GM21515 (cell line): ENCODE data around the gene PGF.
"Not testable (repeated sequence)": the region's sequence is repeated elsewhere in the genome, so short reads cannot be mapped to it uniquely, and the experiment has no call there.

ENCODE experiments used
- ATAC-seq: cut with Tn5 transposase; IDR thresholded peaks from one replicate; pipeline ENCODE4 v1.9.1; 2021; ENCODE audit not compliant: unreplicated experiment

The PGF gene

DNA sequence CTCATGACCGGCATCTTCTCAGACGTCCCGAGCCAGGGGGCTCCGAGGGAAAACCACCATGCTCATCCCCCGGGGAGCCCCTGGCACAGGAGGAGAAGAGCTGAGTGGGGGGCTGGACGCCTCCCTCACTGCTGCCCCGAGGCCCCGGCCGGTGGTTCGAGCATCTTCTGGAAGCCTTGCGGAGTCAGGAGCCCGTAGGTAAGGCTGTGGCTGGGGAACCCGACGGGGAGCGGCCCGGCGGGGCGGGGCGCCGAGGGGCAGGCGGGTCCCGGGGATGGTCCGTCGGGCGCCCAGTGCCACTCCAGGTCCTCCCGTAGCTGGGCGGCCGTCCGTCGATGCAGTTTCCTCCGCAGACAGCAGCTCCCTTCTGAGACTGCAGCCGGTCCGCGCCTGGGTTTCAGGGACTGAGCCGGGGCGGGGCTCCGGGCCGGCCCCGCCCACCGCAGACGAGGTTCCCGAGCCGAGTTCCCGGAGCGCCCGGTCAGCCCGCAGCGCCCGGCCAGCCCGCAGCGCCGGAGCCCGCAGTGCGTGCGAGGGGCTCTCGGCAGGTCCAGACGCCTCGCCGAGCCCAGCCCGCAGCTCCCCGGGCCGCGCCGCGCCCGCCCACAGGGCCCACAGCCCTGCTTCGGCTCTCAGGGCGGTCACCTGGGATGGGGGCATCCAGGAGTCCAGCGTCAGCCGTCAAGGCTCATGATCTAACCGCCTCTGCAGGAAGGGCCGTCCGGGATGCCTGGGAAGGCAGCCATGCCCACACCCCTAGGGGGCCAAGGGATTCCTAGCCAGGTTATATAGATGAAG is at the start of gene PGF:
Gene PGF (minus strand): TSS at position 369 of the 798 bp plus-strand sequence. CDS start 355 bp downstream, at position 14.
- no peak for ATAC-seq

DNA sequence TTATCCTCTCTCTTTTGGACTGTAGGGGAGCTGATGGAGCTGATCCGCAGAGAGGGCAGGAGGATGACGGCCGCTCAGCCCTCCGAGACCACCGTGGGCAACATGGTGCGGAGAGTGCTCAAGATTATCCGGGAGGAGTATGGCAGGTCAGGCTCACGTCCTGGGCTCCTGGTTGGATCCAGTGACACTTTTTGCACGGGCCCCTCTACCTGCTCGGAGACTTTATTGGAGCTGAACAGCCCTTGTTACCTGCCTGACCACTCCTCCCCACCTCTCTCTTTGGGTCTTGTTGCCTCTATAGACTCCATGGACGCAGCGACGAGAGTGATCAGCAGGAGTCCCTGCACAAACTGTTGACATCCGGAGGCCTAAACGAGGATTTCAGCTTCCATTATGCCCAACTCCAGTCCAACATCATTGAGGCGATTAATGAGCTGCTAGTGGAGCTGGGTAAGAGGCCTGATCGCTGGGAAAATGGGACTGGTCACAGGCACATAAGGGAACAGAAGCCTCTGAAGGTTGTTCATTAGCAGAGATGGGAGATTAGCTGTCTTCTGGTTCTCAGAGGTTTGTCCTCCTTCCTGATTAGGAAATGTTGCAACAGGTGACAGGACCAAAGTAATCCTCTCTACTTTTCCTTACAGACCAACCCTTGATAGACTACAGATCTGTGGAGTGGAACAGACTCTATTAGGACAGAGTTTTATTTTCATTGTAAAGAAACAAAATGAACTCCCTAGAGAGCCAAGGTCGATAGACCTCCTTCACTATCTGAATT is 48.0 kb upstream of the PGF start:
- no peak for ATAC-seq

DNA sequence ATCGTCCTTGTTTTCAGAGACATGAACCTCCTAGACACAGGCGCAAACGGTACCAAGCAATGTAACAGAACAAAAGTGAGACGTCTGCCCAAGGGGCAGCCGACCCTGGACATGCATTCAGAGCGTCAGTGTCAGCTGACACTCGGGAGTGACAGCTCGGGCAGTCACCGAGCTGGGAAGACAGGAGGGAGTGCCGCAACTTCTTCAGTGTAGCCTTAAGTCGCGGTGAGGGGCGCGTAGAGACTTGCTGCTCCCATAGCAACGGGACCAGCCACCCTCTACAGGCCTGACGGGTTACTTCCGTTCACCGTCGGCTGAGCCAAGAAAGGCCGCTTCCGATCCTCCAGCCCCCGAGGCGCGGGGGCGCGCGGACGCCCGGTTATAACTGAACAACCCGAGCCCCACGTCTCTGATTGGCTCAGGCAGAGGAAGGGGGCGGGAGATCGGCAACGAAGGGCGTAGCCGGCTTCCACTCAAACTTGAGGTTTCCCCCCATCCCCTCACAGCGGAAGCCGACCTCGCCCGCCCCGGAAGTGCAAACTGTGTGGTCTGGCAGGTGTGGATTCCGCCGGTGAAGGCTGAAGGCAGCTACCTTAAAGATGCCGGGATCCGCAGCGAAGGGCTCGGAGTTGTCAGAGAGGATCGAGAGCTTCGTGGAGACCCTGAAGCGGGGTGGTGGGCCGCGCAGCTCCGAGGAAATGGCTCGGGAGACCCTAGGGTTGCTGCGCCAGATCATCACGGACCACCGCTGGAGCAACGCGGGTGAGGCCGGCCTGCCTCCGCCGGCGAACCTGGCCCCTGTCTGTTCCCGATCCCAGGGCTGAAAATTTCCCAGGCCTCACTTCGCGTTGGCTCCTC is 47.2 kb upstream of the PGF start, which contains the start of gene EIF2B2:
Gene EIF2B2 (plus strand): TSS at position 530 of the 858 bp plus-strand sequence. CDS start 70 bp downstream, at position 600.
- ATAC-seq: peak; percentile 96

DNA sequence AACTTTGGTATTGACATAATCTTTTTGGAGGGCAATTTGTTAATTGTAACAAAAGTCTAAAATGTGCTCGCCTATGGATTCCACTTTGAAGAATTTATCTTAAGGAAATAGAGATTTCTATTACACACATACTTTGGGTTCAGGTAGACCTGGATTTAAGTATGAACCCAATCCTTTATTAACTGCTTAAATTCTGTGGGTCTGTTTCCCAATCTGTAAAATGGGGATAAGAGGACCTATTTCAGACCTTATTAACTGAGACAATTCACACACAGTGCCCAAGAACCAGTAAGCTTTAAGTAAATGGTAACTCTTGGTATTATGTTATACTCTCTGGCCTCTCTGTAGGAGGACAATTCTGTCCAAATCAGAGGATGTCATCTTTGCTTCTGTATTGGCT is 46.5 kb upstream of the PGF start:
- no peak for ATAC-seq

DNA sequence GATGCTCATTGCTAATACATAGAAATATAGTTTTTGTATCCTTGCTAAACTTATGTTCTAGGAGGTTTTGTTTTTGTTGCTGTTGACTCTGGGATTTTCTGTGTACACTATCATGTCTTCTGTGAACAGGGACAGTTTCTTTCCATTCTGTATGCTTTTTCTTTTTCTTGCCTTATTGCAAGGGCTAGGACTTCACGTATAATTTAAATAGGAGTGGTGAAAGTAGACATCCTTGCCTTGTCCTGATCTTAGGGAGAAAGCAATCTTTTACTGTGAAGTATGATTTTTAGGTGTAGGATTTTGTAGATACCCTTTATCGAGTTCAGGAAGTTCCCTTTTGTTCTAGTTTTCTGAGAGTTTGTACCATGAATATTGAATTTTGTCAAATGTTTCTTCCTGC is 45.9 kb upstream of the PGF start:
- no peak for ATAC-seq

DNA sequence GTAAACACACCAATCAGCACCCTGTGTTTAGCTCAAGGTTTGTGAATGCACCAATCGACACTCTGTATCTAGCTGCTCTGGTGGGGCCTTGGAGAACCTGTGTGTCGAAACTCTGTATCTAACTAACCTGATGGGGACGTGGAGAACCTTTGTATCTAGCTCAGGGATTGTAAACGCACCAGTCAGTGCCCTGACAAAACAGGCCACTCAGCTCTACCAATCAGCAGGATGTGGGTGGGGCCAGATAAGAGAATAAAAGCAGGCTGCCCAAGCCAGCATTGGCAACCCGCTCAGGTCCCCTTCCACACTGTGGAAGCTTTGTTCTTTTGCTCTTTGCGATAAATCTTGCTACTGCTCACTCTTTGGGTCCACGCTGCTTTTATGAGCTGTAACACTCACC is 40.4 kb upstream of the PGF start:
- not testable (repeated sequence) for ATAC-seq

DNA sequence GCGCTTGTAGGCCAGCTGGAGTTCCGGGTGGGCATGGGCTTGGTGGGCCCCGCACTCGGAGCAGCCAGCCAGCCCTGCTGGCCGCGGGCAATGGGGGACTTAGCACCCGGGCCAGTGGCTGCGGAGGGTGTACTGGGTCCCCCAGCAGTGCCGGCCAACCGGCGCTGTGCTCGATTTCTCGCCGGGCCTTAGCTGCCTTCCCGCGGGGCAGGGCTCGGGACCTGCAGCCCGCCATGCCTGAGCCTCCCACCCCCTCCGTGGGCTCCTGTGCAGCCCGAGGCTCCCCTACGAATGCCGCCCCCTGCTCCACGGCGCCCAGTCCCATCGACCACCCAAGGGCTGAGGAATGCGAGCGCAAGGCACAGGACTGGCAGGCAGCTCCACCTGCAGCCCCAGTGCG is 38.8 kb upstream of the PGF start:
- not testable (repeated sequence) for ATAC-seq

DNA sequence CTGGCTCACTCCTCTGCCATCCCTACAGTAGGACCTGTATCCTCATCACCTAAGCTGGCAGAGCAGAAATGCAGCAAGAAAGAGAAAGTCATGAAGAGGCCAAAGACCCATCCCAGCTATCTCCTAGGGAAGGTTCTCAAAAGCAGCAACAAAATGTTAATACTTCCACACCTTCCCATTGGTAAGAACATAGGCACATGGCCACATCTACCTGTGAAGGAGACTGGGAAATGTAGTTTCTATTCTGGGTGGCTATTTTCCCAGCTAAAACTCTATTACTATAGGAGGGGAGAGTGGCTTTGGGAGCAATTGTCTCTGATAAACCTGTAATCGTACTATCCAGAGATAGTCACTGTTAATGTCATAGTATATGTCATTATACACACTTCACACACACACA is 33.6 kb upstream of the PGF start:
- no peak for ATAC-seq

DNA sequence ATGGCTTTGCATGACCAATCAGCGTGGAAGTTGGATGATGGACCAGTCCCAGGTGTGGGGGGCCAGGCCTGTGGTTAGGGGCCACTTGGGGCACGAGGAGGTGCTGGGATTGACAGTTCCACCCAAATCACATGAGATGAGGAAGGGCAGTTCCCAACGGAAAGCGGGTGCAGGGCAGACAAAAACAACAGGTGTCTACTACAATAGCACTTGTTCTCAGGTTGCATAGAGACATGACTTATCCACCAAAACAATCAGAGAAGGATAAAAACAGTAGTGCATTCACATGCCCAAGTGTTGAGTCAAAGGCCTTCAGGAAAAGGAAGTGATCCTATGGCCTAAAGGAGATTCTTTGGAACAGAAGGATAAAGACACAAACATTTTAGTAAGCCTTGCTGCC is 32.7 kb upstream of the PGF start:
- ATAC-seq: no peak

DNA sequence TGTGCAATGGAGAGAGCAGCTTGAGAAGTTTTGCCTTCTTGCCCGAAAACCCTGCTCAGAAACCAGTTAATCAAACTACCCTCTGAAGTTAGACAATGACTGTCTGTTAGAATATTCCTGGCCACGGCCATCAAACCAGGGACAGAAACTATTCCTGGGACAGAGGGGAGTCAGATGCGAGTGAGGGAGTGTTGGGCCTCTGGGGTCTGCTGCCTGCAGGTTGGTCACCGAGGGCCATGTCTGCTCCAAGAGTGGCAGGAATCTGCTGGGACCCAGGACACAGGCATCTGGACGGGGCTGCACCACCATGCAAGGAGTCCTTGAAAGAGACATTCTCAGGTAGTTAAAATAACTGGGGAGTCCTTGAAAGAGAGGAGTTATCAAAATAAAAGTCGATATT is 30.4 kb upstream of the PGF start:
- ATAC-seq: no peak

DNA sequence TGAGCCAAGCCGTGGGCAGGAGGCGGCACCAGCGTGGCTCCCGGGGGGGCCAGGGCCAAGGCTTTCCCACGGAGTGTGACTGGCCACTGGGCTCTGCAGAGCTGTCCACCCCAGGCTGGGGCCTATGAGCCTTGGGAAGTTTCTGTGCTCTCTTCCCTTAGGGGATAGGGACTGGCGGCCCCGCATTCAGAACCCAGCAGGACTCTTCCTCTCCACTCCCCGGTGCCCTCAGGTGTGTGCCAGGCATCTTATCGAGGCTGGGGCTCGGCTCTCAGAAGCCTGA is 29.6 kb upstream of the PGF start:
- ATAC-seq: no peak

DNA sequence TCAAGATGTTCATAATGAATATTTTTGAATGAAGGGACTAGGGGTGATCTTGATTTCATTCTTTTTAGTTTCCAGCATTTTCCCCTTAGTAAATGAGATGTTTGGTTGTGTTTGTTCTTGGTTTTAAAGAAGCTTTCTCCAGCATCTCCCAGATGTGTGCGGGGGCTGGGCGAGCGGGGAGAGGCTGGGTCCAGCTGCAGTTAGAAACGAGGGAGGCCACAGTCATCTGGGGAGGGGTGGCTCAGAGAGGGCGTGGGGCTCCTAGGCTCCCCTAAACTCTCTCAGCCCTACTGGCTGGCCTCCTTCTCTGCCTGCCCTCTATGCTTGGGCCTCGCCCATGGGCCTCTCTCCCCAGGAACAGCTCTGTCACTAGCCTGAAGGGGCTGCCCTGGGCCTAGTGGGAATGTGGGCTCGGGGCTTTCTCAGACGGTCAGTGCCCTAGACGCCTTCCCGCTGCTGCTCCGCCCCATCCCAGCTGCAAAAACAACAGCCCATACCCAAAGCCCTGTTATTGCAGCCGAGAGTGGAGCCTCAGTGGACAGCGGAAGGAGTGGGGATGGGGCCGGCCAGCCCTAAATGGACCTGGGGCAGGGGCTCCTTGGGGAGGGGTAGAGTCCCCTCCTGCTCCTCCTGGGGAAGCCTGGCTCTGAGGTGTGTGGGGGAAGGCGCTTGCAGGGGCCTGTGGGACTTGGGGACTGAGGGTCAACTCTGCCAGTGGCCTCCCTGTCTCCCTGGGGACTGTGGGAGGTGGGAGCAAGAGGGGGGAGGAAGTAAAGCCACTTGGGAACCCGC is 29.0 kb upstream of the PGF start:
- no peak for ATAC-seq

DNA sequence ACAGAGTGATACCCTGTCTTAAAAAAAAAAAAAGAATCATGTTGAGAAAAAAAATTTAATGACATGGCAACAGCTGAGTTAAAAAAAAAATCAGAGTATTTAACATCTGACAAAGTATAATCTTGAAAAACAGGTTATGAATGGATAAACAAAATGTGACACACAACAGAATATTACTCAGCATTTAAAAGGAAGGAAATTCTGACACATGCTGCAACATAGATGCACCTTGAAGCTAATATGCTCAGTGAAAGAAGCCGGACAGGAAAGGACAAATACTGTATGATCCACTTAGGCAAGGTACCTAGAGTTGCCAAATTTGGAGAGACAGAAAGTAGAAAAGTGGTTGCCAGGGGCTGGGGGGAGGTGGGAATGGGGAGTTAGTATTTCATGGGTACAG is 27.9 kb upstream of the PGF start:
- ATAC-seq: no peak

DNA sequence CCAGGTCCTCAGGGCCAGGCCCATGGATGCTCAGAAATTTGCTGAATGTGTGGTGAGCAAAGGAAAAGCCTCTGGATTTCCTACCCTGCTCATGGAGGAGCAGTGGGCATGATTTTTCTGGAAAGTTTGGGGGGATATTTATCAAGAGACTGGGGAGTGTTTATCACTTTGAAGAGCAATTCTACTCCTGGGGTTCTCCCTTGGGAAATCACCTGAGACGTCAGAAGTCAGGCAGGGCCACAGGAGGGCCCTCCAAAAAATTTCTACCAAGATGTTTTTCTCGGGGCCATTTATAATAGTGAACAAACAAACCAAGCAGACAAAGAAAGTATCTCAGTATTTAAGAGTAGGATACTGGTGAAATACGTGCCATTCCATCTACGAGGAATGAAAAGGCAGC is 27.3 kb upstream of the PGF start:
- no peak for ATAC-seq

DNA sequence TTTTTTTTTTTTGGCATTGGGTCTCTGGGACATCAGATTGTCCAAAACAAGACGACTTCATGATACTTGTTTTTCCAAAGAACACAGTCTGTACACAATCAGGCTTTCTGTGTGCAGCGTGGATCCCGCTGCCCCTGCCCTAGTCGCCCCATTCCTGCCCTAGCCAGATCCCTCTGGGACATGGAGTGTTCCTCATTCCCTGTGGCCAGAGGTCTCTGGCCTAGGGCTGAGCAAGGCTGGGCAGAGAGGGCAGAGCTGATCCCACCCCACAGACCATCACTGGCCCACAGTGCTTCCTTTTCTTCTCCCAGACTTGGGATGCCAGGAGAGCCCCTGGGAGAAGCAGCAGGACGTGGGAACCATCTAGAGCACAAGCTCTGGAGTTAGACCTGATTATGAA is 26.4 kb upstream of the PGF start:
- ATAC-seq: no peak

DNA sequence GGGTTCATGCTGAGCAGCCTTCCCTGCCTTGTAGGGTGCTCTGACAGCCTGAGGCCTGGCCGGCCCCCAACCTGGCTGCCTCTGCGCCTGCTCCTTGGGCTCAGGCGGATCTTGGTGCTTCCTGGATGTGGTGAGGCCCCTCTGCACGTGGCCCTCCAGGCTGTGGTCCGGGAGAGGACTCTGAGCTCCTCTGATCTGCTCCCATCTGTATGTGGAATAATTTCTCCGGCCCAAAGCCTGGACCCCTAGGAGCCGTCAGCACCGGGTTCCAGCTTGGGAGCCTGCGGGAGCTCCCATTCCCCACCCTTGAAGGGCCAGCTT is 26.0 kb upstream of the PGF start:
- no peak for ATAC-seq

DNA sequence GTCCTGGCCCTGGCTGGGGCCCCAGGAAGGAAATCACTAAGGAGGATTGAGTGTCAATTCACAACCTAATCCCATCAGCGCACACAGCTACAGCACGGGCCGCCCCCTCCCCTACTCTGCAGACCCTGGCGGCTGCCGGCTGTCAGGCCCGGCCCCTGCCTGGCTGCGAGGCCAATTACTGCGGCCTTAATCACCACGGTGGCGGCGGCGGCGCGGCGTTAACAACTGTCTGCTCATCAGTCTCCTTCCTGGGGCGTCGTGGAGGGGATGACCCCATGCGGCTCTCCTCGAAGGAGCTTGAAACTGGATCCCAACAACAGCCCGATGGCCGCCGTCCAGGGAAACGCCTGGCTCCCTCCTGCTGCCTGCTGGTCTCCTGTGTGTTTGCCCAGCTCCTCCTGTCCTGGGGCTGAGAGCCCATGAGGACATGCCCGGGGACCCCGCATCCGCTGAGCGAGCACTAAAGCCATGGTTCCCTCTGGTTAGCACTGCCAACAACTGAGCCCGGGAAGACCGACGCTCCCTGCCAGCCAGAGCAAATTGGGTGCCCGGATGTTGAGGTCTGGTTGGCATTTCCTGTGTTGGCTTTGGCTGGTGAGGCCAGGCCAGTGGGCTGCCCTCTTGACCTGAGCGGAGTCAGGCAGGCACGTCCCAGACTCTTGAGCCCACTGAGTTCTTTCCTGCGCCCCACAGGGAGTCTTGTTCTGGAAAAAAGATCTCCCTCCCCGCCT is 25.5 kb upstream of the PGF start:
- ATAC-seq: no peak

DNA sequence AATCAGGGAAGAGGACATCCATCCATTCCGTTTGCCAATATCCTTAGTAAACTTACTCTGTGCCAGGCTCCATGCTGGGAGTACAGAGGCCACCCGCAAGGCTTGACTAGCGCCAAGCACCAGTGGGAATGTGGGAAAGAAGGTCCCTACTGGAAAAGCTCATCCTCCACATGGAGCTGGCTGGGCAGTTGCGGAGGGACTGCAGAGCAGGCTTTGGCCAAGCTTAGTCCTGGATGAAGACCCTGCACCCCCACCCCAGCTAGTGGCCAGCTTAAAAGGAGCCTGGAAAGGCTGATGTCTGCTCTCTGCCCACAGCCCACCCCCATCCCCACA is 25.0 kb upstream of the PGF start:
- ATAC-seq: no peak

DNA sequence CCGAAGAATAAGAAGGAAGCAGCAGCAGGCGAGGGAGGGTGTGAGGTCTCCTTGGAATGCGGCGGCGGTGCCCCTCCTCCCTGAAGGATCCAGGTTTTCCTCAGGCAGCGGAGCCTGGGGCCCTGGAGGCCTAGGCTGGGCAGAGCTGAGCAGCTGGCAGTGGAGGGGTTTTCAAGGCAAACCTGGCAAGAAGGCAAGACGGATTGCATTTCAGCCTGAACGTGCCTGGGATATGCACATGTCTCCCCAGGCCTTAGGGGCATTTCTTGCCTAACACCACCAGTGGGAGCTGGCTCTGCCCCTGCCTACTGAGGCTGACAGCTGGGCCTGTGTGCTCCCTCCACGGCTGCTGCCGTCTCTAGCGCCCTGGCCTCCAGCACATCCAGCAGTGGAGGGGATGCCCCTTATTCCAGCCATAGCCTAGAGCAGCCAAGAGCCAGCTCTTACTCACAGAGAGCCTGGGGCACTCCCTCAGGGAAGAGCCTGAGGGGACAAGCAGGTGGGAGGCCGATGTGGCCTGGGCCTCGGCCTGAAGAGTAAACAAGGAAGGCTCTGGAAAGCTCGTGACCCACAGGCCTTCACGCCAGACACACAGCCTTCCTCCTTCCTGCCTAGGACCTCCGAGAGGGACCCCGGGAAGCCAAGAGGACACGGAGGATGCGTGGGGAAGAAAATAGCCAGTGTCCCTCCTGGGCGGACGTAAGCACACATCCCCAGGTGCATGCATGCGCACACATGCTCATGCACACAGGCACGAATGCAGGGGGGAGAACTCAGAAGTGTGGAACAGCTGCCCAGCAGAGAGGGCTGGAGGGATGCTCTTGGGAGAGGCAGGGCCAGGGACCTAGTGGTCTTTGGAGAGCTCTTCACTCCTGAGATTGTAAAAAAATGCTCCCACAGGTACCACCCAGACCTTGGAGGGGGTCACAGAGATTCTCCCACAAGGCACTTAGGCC is 24.3 kb upstream of the PGF start:
- ATAC-seq: no peak
